HG02852 (cell line): ENCODE measurements around the gene C11orf87.

ENCODE experiments used
- ATAC-seq: cut with Tn5 transposase; IDR thresholded peaks from one replicate; pipeline ENCODE4 v1.9.1; 2021; ENCODE audit warnings: mild to moderate bottlenecking, moderate library complexity; ENCODE audit not compliant: unreplicated experiment

Gene C11orf87

GRCh38 chr11:109439684-109440083 lies 17.7 kb downstream of the C11orf87 start:
- no peak for ATAC-seq

DNA sequence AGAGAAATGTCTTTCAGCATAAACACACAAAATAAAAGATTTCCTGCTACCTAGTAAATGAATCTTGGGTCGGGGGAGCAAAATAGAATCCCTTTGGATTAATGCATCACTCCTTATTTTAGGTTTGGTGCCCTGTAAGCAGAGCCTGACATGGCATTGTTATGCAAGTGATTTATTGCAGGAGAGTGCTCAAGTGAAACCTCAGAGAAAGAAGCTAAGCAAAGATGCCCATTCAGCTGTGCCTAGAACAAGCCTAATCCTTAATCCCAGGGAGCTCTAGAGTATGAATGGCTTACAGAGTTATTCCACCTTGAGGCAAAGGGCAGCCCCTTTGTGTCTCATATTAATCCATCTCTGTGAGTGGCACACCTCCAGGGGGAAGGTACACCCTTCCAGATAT lies 21.1 kb downstream of the C11orf87 start:
- ATAC-seq = no peak

DNA sequence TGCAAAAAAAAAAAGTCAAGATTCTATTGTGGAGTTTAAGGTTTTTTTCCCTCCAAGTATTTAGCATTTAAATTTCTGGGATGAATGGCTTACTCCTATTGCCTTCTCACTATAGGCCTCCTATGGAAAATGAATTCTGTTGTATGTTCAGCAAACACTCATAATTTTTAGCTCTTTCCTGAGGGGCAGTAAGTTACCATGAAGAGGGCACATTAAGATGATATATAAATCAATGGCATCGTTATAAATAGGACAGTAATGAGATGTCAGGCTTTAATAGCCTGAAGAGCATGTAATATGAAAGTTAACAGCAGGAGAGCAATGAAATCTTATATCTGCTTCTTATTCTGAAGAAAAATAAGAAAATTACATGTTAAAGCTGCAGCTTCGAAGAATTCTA lies 32.9 kb downstream of the C11orf87 start:
- no peak for ATAC-seq
